Measurements from ENCODE around the gene CTNNA2.

CTNNA2 gene

GRCh38 chr2:79861059-79861374 is 348.2 kb downstream of the CTNNA2 start:
- DNase-seq = no peak

- DNase-seq = no peak
These were observed 349.9 kb downstream of the CTNNA2 start for GRCh38 chr2:79862756-79863155.

GRCh38 chr2:79872656-79873055 is 359.8 kb downstream of the CTNNA2 start:
- no peak for DNase-seq

GRCh38 chr2:79874015-79874414 is 361.2 kb downstream of the CTNNA2 start:
- no peak for DNase-seq

- no peak for DNase-seq
These were observed 363.6 kb downstream of the CTNNA2 start for GRCh38 chr2:79876430-79876829.

- DNase-seq = no peak
These were observed 369.7 kb downstream of the CTNNA2 start for GRCh38 chr2:79882548-79882947.

GRCh38 chr2:79887747-79888374 is 375.0 kb downstream of the CTNNA2 start:
- DNase-seq = peak; percentile 54 to 60 (median 58)

GRCh38 chr2:79892123-79892522 is 379.3 kb downstream of the CTNNA2 start:
- DNase-seq = no peak

- no peak for DNase-seq
These were observed 386.3 kb downstream of the CTNNA2 start for GRCh38 chr2:79899196-79899595.

GRCh38 chr2:79901161-79901560 is 388.3 kb downstream of the CTNNA2 start:
- no peak for DNase-seq

- DNase-seq = no peak
These were observed 390.6 kb downstream of the CTNNA2 start for GRCh38 chr2:79903222-79904000.

- DNase-seq = no peak
These were observed 393.5 kb downstream of the CTNNA2 start for GRCh38 chr2:79906139-79906890.

- no peak for DNase-seq
These were observed 396.7 kb downstream of the CTNNA2 start for GRCh38 chr2:79909521-79909920.

GRCh38 chr2:79910643-79911042 is 397.8 kb downstream of the CTNNA2 start:
- no peak for DNase-seq

- DNase-seq = no peak
These were observed 402.6 kb downstream of the CTNNA2 start for GRCh38 chr2:79915455-79915854.

GRCh38 chr2:79916285-79916684 is 403.4 kb downstream of the CTNNA2 start:
- no peak for DNase-seq

- no peak for DNase-seq
These were observed 407.7 kb downstream of the CTNNA2 start for GRCh38 chr2:79920512-79921076.

GRCh38 chr2:79929624-79930023 is 416.8 kb downstream of the CTNNA2 start:
- DNase-seq = no peak

- DNase-seq = no peak
These were observed 422.3 kb downstream of the CTNNA2 start for GRCh38 chr2:79935046-79935732.

- peak; percentile 59 to 68 (median 65) for DNase-seq
These were observed 423.2 kb downstream of the CTNNA2 start for GRCh38 chr2:79935771-79936657.

- no peak for DNase-seq
These were observed 423.9 kb downstream of the CTNNA2 start for GRCh38 chr2:79936715-79937114.

- DNase-seq = no peak
These were observed 425.8 kb downstream of the CTNNA2 start for GRCh38 chr2:79938648-79939047.

All from suppressor macrophage treated with lipopolysaccharide for 1 hour (primary cell).